ENCODE results near the gene PI16.

The PI16 gene

GRCh38 chr6:36954262-36954931 is at the start of gene PI16:
TSS of gene PI16 (plus strand) at chr6:36954738. CDS start at chr6:36954761, 23 bp downstream.
- Histone ChIP-seq H3K27me3 (ENCODE audit: control insufficient read depth, insufficient read depth, low read length) (no peaks in the 10 kb centered on the region), H3K4me3 (ENCODE audit: low read length) (no peak within 1 kb of the TSS), H3K4me1 (ENCODE audit: control insufficient read depth, insufficient read depth, low read length) (peaks cover 37% of the 10 kb centered on the region), H3K9ac (ENCODE audit: low read length) (no peak within 1 kb of the TSS), H3K9me3 (ENCODE audit: control insufficient read depth, low read length) (no peaks in the 10 kb centered on the region), H3K36me3 (ENCODE audit: control insufficient read depth, insufficient read depth, low read length) (no peaks in the 10 kb centered on the region)

GRCh38 chr6:36904851-36905393 is 49.6 kb upstream of the PI16 start:
- Histone ChIP-seq H3K27me3 (ENCODE audit: control insufficient read depth, insufficient read depth, low read length) (no peaks in the 10 kb centered on the region), H3K4me1 (ENCODE audit: control insufficient read depth, insufficient read depth, low read length) (peaks cover 26% of the 10 kb centered on the region), H3K9ac (ENCODE audit: low read length) (no peak overlapping the region), H3K9me3 (ENCODE audit: control insufficient read depth, low read length) (no peaks in the 10 kb centered on the region), H3K36me3 (ENCODE audit: control insufficient read depth, insufficient read depth, low read length) (peaks cover 5% of the 10 kb centered on the region), H3K4me3 (ENCODE audit: low read length) (no peak overlapping the region)

GRCh38 chr6:36906539-36907325 is 47.8 kb upstream of the PI16 start:
- H3K9me3 ChIP-seq (ENCODE audit: control insufficient read depth, low read length): no peaks in the 10 kb centered on the region
- peaks cover 26% of the 10 kb centered on the region for H3K4me1 ChIP-seq (ENCODE audit: control insufficient read depth, insufficient read depth, low read length)
- peaks cover 5% of the 10 kb centered on the region for H3K36me3 ChIP-seq (ENCODE audit: control insufficient read depth, insufficient read depth, low read length)
- no peak overlapping the region for H3K9ac ChIP-seq (ENCODE audit: low read length)
- no peak overlapping the region for H3K4me3 ChIP-seq (ENCODE audit: low read length)
- H3K27me3 ChIP-seq (ENCODE audit: control insufficient read depth, insufficient read depth, low read length): no peaks in the 10 kb centered on the region

GRCh38 chr6:36907781-36908180 is 46.8 kb upstream of the PI16 start:
- Histone ChIP-seq H3K27me3 (ENCODE audit: control insufficient read depth, insufficient read depth, low read length) (no peaks in the 10 kb centered on the region), H3K4me1 (ENCODE audit: control insufficient read depth, insufficient read depth, low read length) (peaks cover 26% of the 10 kb centered on the region), H3K36me3 (ENCODE audit: control insufficient read depth, insufficient read depth, low read length) (no peaks in the 10 kb centered on the region), H3K9me3 (ENCODE audit: control insufficient read depth, low read length) (no peaks in the 10 kb centered on the region), H3K9ac (ENCODE audit: low read length) (no peak overlapping the region), H3K4me3 (ENCODE audit: low read length) (no peak overlapping the region)

- Histone ChIP-seq H3K4me3 (ENCODE audit: low read length) (no peak overlapping the region), H3K36me3 (ENCODE audit: control insufficient read depth, insufficient read depth, low read length) (no peaks in the 10 kb centered on the region), H3K27me3 (ENCODE audit: control insufficient read depth, insufficient read depth, low read length) (no peaks in the 10 kb centered on the region), H3K4me1 (ENCODE audit: control insufficient read depth, insufficient read depth, low read length) (peaks cover 34% of the 10 kb centered on the region), H3K9me3 (ENCODE audit: control insufficient read depth, low read length) (no peaks in the 10 kb centered on the region), H3K9ac (ENCODE audit: low read length) (no peak overlapping the region)
These were observed 45.8 kb upstream of the PI16 start for GRCh38 chr6:36908747-36909146.

- peaks cover 30% of the 10 kb centered on the region for H3K4me1 ChIP-seq (ENCODE audit: control insufficient read depth, insufficient read depth, low read length)
- H3K36me3 ChIP-seq (ENCODE audit: control insufficient read depth, insufficient read depth, low read length): no peaks in the 10 kb centered on the region
- H3K9ac ChIP-seq (ENCODE audit: low read length): no peak overlapping the region
- H3K27me3 ChIP-seq (ENCODE audit: control insufficient read depth, insufficient read depth, low read length): no peaks in the 10 kb centered on the region
- H3K9me3 ChIP-seq (ENCODE audit: control insufficient read depth, low read length): no peaks in the 10 kb centered on the region
- H3K4me3 ChIP-seq (ENCODE audit: low read length): no peak overlapping the region
These were observed 42.5 kb upstream of the PI16 start for GRCh38 chr6:36912030-36912454.

- Histone ChIP-seq H3K4me3 (ENCODE audit: low read length) (no peak overlapping the region), H3K36me3 (ENCODE audit: control insufficient read depth, insufficient read depth, low read length) (no peaks in the 10 kb centered on the region), H3K9me3 (ENCODE audit: control insufficient read depth, low read length) (no peaks in the 10 kb centered on the region), H3K4me1 (ENCODE audit: control insufficient read depth, insufficient read depth, low read length) (peaks cover 27% of the 10 kb centered on the region), H3K9ac (ENCODE audit: low read length) (no peak overlapping the region), H3K27me3 (ENCODE audit: control insufficient read depth, insufficient read depth, low read length) (no peaks in the 10 kb centered on the region)
These were observed 42.0 kb upstream of the PI16 start for GRCh38 chr6:36912586-36912985.

- Histone ChIP-seq H3K4me1 (ENCODE audit: control insufficient read depth, insufficient read depth, low read length) (peaks cover 25% of the 10 kb centered on the region), H3K4me3 (ENCODE audit: low read length) (no peak overlapping the region), H3K9me3 (ENCODE audit: control insufficient read depth, low read length) (no peaks in the 10 kb centered on the region), H3K36me3 (ENCODE audit: control insufficient read depth, insufficient read depth, low read length) (no peaks in the 10 kb centered on the region), H3K27me3 (ENCODE audit: control insufficient read depth, insufficient read depth, low read length) (no peaks in the 10 kb centered on the region), H3K9ac (ENCODE audit: low read length) (no peak overlapping the region)
These were observed 41.5 kb upstream of the PI16 start for GRCh38 chr6:36913082-36913481.

- no peaks in the 10 kb centered on the region for H3K27me3 ChIP-seq (ENCODE audit: control insufficient read depth, insufficient read depth, low read length)
- H3K9ac ChIP-seq (ENCODE audit: low read length): no peak overlapping the region
- H3K9me3 ChIP-seq (ENCODE audit: control insufficient read depth, low read length): no peaks in the 10 kb centered on the region
- H3K4me3 ChIP-seq (ENCODE audit: low read length): no peak overlapping the region
- no peaks in the 10 kb centered on the region for H3K36me3 ChIP-seq (ENCODE audit: control insufficient read depth, insufficient read depth, low read length)
- peaks cover 32% of the 10 kb centered on the region for H3K4me1 ChIP-seq (ENCODE audit: control insufficient read depth, insufficient read depth, low read length)
These were observed 40.2 kb upstream of the PI16 start for GRCh38 chr6:36914227-36914794.

- no peaks in the 10 kb centered on the region for H3K36me3 ChIP-seq (ENCODE audit: control insufficient read depth, insufficient read depth, low read length)
- H3K4me3 ChIP-seq (ENCODE audit: low read length): no peak overlapping the region
- peaks cover 43% of the 10 kb centered on the region for H3K4me1 ChIP-seq (ENCODE audit: control insufficient read depth, insufficient read depth, low read length)
- no peaks in the 10 kb centered on the region for H3K9me3 ChIP-seq (ENCODE audit: control insufficient read depth, low read length)
- H3K9ac ChIP-seq (ENCODE audit: low read length): no peak overlapping the region
- no peaks in the 10 kb centered on the region for H3K27me3 ChIP-seq (ENCODE audit: control insufficient read depth, insufficient read depth, low read length)
These were observed 38.9 kb upstream of the PI16 start for GRCh38 chr6:36915599-36915998.

- H3K36me3 ChIP-seq (ENCODE audit: control insufficient read depth, insufficient read depth, low read length): no peaks in the 10 kb centered on the region
- no peak overlapping the region for H3K9ac ChIP-seq (ENCODE audit: low read length)
- peaks cover 43% of the 10 kb centered on the region for H3K4me1 ChIP-seq (ENCODE audit: control insufficient read depth, insufficient read depth, low read length)
- no peaks in the 10 kb centered on the region for H3K27me3 ChIP-seq (ENCODE audit: control insufficient read depth, insufficient read depth, low read length)
- H3K4me3 ChIP-seq (ENCODE audit: low read length): no peak overlapping the region
- H3K9me3 ChIP-seq (ENCODE audit: control insufficient read depth, low read length): no peaks in the 10 kb centered on the region
These were observed 38.4 kb upstream of the PI16 start for GRCh38 chr6:36916126-36916525.
